ENCODE results near the gene USH2A. TPM values are rescaled to one million over a fixed set of nuclear protein-coding genes. Genes with fewer than 3 reads are reported as not detected.

Gene USH2A
- total and polyA plus RNA-seq, 7 donors, result under 0.01 to 0.32 (median 0.30) TPM; not detected in 4

DNA sequence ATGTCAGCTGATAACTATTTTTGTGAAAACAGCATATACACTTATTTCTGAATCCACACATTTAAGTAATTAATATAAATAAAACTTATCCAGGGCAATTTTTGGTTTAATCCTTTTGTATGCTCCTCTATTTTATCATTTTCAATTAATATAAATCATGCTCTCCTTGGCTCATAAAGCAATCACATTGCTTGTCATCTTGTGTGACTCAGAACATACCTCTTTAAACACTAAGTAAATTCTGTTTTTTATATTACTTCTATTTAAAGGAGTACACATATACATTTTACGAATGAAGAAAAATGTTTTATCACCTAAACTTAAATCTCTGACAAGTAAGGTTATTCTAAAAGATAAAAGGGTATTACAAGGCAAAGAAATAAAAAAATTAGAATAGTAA is 175.3 kb downstream of the USH2A start:
- H3K27me3 ChIP-seq (ENCODE audit: insufficient read depth in 3 of 3, low read length in 2 of 3), result no peaks in the 10 kb centered on the region
- DNase-seq (no peak), ATAC-seq (no peak)
- intact Hi-C loops (cut with DNase I), result no loop called here
- H3K9me3 ChIP-seq, result no peaks in the 10 kb centered on the region
- H3K4me1 ChIP-seq, result no peaks in the 10 kb centered on the region
- H3K36me3 ChIP-seq (ENCODE audit: insufficient read depth in 1 of 2, low read depth in 1 of 2), result no peaks in the 10 kb centered on the region
- TF ChIP-seq, protein P1, sequence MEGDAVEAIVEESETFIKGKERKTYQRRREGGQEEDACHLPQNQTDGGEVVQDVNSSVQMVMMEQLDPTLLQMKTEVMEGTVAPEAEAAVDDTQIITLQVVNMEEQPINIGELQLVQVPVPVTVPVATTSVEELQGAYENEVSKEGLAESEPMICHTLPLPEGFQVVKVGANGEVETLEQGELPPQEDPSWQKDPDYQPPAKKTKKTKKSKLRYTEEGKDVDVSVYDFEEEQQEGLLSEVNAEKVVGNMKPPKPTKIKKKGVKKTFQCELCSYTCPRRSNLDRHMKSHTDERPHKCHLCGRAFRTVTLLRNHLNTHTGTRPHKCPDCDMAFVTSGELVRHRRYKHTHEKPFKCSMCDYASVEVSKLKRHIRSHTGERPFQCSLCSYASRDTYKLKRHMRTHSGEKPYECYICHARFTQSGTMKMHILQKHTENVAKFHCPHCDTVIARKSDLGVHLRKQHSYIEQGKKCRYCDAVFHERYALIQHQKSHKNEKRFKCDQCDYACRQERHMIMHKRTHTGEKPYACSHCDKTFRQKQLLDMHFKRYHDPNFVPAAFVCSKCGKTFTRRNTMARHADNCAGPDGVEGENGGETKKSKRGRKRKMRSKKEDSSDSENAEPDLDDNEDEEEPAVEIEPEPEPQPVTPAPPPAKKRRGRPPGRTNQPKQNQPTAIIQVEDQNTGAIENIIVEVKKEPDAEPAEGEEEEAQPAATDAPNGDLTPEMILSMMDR (IDR thresholded peaks at IDR 0.05), result no peak
- no peak overlapping the region for H3K4me3 ChIP-seq
- H3K27ac ChIP-seq, result no peak overlapping the region
- WGBS, 3 donors, result 78 to 86% (median 81%) methylated on average over 1 of the region's 1 CpG

DNA sequence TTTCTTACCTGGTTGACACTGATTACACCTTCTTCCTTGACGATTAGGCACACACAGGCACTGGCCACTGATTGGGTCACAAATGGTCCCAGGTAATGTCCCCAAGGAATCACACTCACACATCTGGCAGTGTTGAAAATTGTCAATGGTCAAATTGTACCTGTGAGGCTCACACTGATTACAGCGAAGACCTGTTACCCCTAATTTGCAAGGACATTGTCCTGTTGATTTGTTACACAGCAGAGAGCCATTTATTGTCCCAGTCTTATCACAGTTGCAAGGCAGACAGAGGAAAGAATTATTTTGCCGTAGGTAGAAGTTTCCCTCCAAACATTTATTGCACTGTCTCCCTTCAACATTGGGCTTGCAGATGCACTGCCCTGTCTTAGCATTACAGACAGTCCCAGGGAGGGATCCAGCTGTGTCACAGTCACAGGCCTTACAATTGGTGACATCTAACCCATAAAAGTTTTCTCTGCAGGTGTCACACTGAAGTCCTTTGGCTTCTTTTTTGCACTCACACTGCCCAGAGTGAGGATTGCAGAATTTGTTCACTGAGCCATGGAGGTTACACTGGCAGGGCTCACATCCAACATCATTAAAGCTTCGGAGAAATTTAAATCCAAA is 176.6 kb downstream of the USH2A start:
- Histone ChIP-seq H3K4me3 (no peak overlapping the region), H3K36me3 (ENCODE audit: insufficient read depth in 1 of 2, low read depth in 1 of 2) (no peaks in the 10 kb centered on the region), H3K9me3 (no peaks in the 10 kb centered on the region), H3K27me3 (ENCODE audit: insufficient read depth in 3 of 3, low read length in 2 of 3) (no peaks in the 10 kb centered on the region), H3K27ac (no peak overlapping the region), H3K4me1 (no peaks in the 10 kb centered on the region)
- intact Hi-C loops (cut with DNase I), result no loop called here
- no peak for ATAC-seq
- 65 to 66% (median 65%) methylated on average over 4 of the region's 4 CpGs for WGBS, 3 donors
- TF ChIP-seq, protein P1 (IDR thresholded peaks at IDR 0.05), result no peak
- no peak for DNase-seq

GRCh38 chr1:216238844-216239243 is 184.4 kb downstream of the USH2A start:
- H3K27ac ChIP-seq, result no peak overlapping the region
- no peak overlapping the region for H3K4me3 ChIP-seq
- peaks cover 0 to 3% (median 0%) of the 10 kb centered on the region in 3 donors for H3K27me3 ChIP-seq (ENCODE audit: insufficient read depth in 3 of 3, low read length in 2 of 3)
- no peaks in the 10 kb centered on the region for H3K4me1 ChIP-seq
- no peaks in the 10 kb centered on the region for H3K36me3 ChIP-seq (ENCODE audit: insufficient read depth in 1 of 2, low read depth in 1 of 2)
- H3K9me3 ChIP-seq, result no peaks in the 10 kb centered on the region
- TF ChIP-seq, protein P1 (IDR thresholded peaks at IDR 0.05), result no peak
- ATAC-seq (no peak), DNase-seq (no peak)
- intact Hi-C loops (cut with DNase I), result no loop called here
- 78 to 82% (median 81%) methylated on average over 1 of the region's 1 CpG for WGBS, 3 donors

DNA sequence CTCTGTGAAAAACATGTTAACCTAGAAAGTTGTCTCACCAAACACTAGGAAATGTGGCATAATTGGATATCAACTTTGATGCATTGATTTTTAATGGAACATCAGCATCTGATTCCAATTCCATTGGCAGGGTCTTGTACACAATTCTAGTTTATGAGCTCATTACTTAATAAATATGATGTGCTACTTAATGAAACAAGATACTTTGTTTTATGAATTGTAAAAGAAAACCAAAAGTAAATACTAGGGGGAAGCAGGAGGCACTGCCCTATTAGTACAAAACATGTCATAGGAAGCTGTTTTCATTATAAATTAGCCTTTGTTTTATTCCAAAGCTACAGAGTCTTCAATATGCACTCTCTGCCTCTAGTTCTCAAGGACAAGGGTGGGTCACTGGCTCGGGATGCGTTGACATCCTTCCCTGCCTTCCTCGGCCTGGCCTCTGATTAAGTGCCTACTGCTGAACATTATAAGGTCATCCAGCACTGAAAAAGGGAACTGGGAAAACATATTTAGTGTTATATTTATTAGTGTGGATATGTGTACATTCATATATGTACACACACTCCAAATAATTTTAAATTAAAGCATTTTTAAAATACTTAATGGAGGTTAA is 185.2 kb downstream of the USH2A start:
- TF ChIP-seq, protein P1 (IDR thresholded peaks at IDR 0.05), result no peak
- WGBS, 3 donors, result 58 to 69% (median 66%) methylated on average over 3 of the region's 3 CpGs
- ATAC-seq (no peak), DNase-seq (no peak)
- Histone ChIP-seq H3K36me3 (ENCODE audit: insufficient read depth in 1 of 2, low read depth in 1 of 2) (no peaks in the 10 kb centered on the region), H3K4me3 (no peak overlapping the region), H3K4me1 (no peaks in the 10 kb centered on the region), H3K27me3 (ENCODE audit: insufficient read depth in 3 of 3, low read length in 2 of 3) (peaks cover 0 to 3% (median 0%) of the 10 kb centered on the region in 3 donors), H3K9me3 (no peaks in the 10 kb centered on the region), H3K27ac (no peak overlapping the region)
- intact Hi-C loops (cut with DNase I), result no loop called here
